AG20443 (cell line): ENCODE data around the gene DLGAP4.

Experiments used
- DNase-seq: peaks from one replicate; pipeline ENCODE4 v3.0.0; 2012; ENCODE audit warnings: low spot score, mixed read lengths

The DLGAP4 gene

GRCh38 chr20:36308986-36309385 is 2.8 kb downstream of the DLGAP4 start:
- no peak for DNase-seq

GRCh38 chr20:36309643-36310042 is 3.5 kb downstream of the DLGAP4 start:
- no peak for DNase-seq

GRCh38 chr20:36310215-36310981 is 4.3 kb downstream of the DLGAP4 start:
- DNase-seq = peak; percentile 9

GRCh38 chr20:36311141-36311853 is 5.2 kb downstream of the DLGAP4 start:
- DNase-seq = peak; percentile 56

- DNase-seq = peak; percentile 7
Measured at GRCh38 chr20:36311854-36312723, 6.0 kb downstream of the DLGAP4 start.

- peak; percentile 7 for DNase-seq
Measured at GRCh38 chr20:36312724-36313441, 6.7 kb downstream of the DLGAP4 start.

- DNase-seq = peak; percentile 3
Measured at GRCh38 chr20:36313476-36313875, 7.3 kb downstream of the DLGAP4 start.

- peak; percentile 9 for DNase-seq
Measured at GRCh38 chr20:36313926-36314325, 7.8 kb downstream of the DLGAP4 start.

GRCh38 chr20:36314734-36315544 is 8.8 kb downstream of the DLGAP4 start:
- peak; percentile 9 for DNase-seq

- DNase-seq = peak; percentile 11
Measured at GRCh38 chr20:36315545-36316351, 9.6 kb downstream of the DLGAP4 start.

- DNase-seq = no peak
Measured at GRCh38 chr20:36317675-36318074, 11.5 kb downstream of the DLGAP4 start.

GRCh38 chr20:36318166-36318565 is 12.0 kb downstream of the DLGAP4 start:
- DNase-seq = no peak

GRCh38 chr20:36319356-36320260 is 13.5 kb downstream of the DLGAP4 start:
- DNase-seq = no peak

- no peak for DNase-seq
Measured at GRCh38 chr20:36320261-36320897, 14.2 kb downstream of the DLGAP4 start.

- DNase-seq = no peak
Measured at GRCh38 chr20:36320898-36321695, 15.0 kb downstream of the DLGAP4 start.

- DNase-seq = no peak
Measured at GRCh38 chr20:36322131-36322530, 16.0 kb downstream of the DLGAP4 start.

- no peak for DNase-seq
Measured at GRCh38 chr20:36330091-36330490, 24.0 kb downstream of the DLGAP4 start.

- no peak for DNase-seq
Measured at GRCh38 chr20:36331209-36331608, 25.1 kb downstream of the DLGAP4 start.
